GM18507 (cell line): ENCODE data around the gene LYRM1.

Experiments
- DNase-seq: peaks from one replicate; pipeline ENCODE4 v3.0.0; 2011; ENCODE audit warnings: low read depth; ENCODE audit not compliant: insufficient read length; ENCODE audit errors: extremely low spot score
- FAIRE-seq: peaks from 2 replicates; lab custom pipeline; 2011; peaks lifted over from hg19 to GRCh38; lab: Jason Lieb, UNC

LYRM1 gene

GRCh38 chr16:20870122-20870820 lies 30.3 kb upstream of the LYRM1 start:
- DNase-seq = no peak
- no peak for FAIRE-seq

- no peak for FAIRE-seq
Observed at GRCh38 chr16:20871258-20871657, 29.3 kb upstream of the LYRM1 start.

GRCh38 chr16:20871941-20872815 lies 28.4 kb upstream of the LYRM1 start:
- DNase-seq = no peak
- FAIRE-seq = no peak

More at GRCh38 chr16:20871258-20871657, 29.3 kb upstream of the LYRM1 start:
- no peak for DNase-seq

- DNase-seq = no peak
- FAIRE-seq = no peak
Observed at GRCh38 chr16:20873331-20873730, 27.2 kb upstream of the LYRM1 start.

- DNase-seq (no peak), FAIRE-seq (no peak)
Observed at GRCh38 chr16:20874088-20874581, 26.4 kb upstream of the LYRM1 start.

GRCh38 chr16:20875355-20875650 lies 25.3 kb upstream of the LYRM1 start:
- DNase-seq (no peak), FAIRE-seq (peak; percentile 5)

- DNase-seq (no peak), FAIRE-seq (no peak)
Observed at GRCh38 chr16:20878682-20879147, 21.9 kb upstream of the LYRM1 start.

GRCh38 chr16:20879175-20880040 lies 21.2 kb upstream of the LYRM1 start:
- FAIRE-seq = peak; percentile 69
- DNase-seq = no peak

- DNase-seq (no peak), FAIRE-seq (no peak)
Observed at GRCh38 chr16:20880867-20881502, 19.6 kb upstream of the LYRM1 start.

- no peak for FAIRE-seq
- no peak for DNase-seq
Observed at GRCh38 chr16:20881503-20881878, 19.1 kb upstream of the LYRM1 start.

- no peak for DNase-seq
- no peak for FAIRE-seq
Observed at GRCh38 chr16:20883554-20884239, 16.9 kb upstream of the LYRM1 start.

GRCh38 chr16:20884240-20884556 lies 16.4 kb upstream of the LYRM1 start:
- DNase-seq (no peak), FAIRE-seq (no peak)

- no peak for FAIRE-seq
- no peak for DNase-seq
Observed at GRCh38 chr16:20886320-20886719, 14.3 kb upstream of the LYRM1 start.

- no peak for FAIRE-seq
- no peak for DNase-seq
Observed at GRCh38 chr16:20887207-20887606, 13.4 kb upstream of the LYRM1 start.

- DNase-seq (no peak), FAIRE-seq (no peak)
Observed at GRCh38 chr16:20889625-20890275, 10.8 kb upstream of the LYRM1 start.

- FAIRE-seq (no peak), DNase-seq (no peak)
Observed at GRCh38 chr16:20894388-20894787, 6.2 kb upstream of the LYRM1 start.

- no peak for FAIRE-seq
- DNase-seq = no peak
Observed at GRCh38 chr16:20897253-20897897, 3.2 kb upstream of the LYRM1 start.

GRCh38 chr16:20897922-20898321 lies 2.6 kb upstream of the LYRM1 start:
- DNase-seq = no peak
- no peak for FAIRE-seq
